Right ventricle myocardium superior (tissue), 1 donor: ENCODE data around the gene CYB5R2. TPM values are rescaled to one million over a fixed set of nuclear protein-coding genes. Genes with fewer than 3 reads are reported as not detected.

ENCODE experiments used
- ATAC-seq: fragments of 200-7000 bp; cut with Tn5 transposase; one replicate; pipeline ENCODE4 v1.9.1; 2020; ENCODE audit warnings: mild to moderate bottlenecking; ENCODE audit not compliant: poor library complexity
- DNase-seq: peaks from one replicate; pipeline ENCODE4 v3.0.0-alpha.2; 2020
- intact Hi-C: fragments of 100-400 bp; cut with DNase I; formaldehyde crosslinking; loops from one replicate; pipeline ENCODE4 v1.11.2; 2022
- long read RNA-seq: library from polyadenylated mRNA; unstranded; transcript quantifications from one replicate; pipeline ENCODE4 v2.0.0, GENCODE V29; 2021
- total RNA-seq: library from RNA; stranded (reverse); fragmentation: NEBNext Ultra II Directional; extraction: Animal tissue kit (Norgen Biotek cat#: 25700); gene quantifications from one replicate; pipeline ENCODE4 v1.2.1, GENCODE V29; 2021
- donor health status: DM: no; HTN: yes; CAD: no; lungs with severe emphysema.

CYB5R2 gene
- total RNA-seq = 1.0 TPM
- long read RNA-seq, partial matches to known transcripts = 0 of 2 reads
- long read RNA-seq, other reads (novel, unspliced or antisense) = 2 of 2 reads

- DNase-seq (peak; percentile 82), ATAC-seq (peak; percentile 94)
- intact Hi-C loops = no loop called here
These were observed at the start of gene CYB5R2 for GRCh38 chr11:7672960-7673723. Gene CYB5R2 (minus strand): TSS chr11:7673500. CDS start chr11:7672825, 675 bp downstream.

- intact Hi-C loops = no loop called here
- DNase-seq = no peak
- ATAC-seq = no peak
These were observed 41.5 kb upstream of the CYB5R2 start for GRCh38 chr11:7714786-7715185.

- intact Hi-C loops = no loop called here
- DNase-seq (no peak), ATAC-seq (no peak)
These were observed 33.1 kb upstream of the CYB5R2 start, which contains the start of gene OVCH2 for GRCh38 chr11:7706377-7706776. Gene OVCH2 (minus strand): TSS chr11:7706477. CDS start chr11:7706394, 83 bp downstream.

GRCh38 chr11:7703740-7704139, 30.4 kb upstream of the CYB5R2 start:
- ATAC-seq (peak; percentile 88), DNase-seq (no peak)
- intact Hi-C loops = no loop called here

- ATAC-seq = no peak
- intact Hi-C loops = no loop called here
- DNase-seq = no peak
These were observed 23.1 kb upstream of the CYB5R2 start for GRCh38 chr11:7696424-7696823.

GRCh38 chr11:7694235-7694634, 20.9 kb upstream of the CYB5R2 start:
- ATAC-seq (no peak), DNase-seq (no peak)
- intact Hi-C loops = no loop called here

- no peak for DNase-seq
- ATAC-seq = no peak
- intact Hi-C loops = no loop called here
These were observed 19.1 kb upstream of the CYB5R2 start for GRCh38 chr11:7692426-7692825.

- ATAC-seq (no peak), DNase-seq (no peak)
- intact Hi-C loops = no loop called here
These were observed 18.6 kb upstream of the CYB5R2 start for GRCh38 chr11:7691759-7692350.

- intact Hi-C loops = no loop called here
- no peak for ATAC-seq
These were observed 17.3 kb upstream of the CYB5R2 start for GRCh38 chr11:7690648-7691047.

GRCh38 chr11:7689239-7689638, 15.9 kb upstream of the CYB5R2 start:
- DNase-seq (no peak), ATAC-seq (no peak)
- intact Hi-C loops = loop anchor here (10.0 kb wide), 1 partner anchor 594 kb away; no protein-coding TSS in a partner anchor

More at GRCh38 chr11:7690648-7691047, 17.3 kb upstream of the CYB5R2 start:
- DNase-seq = no peak

GRCh38 chr11:7688238-7688826, 15.0 kb upstream of the CYB5R2 start:
- DNase-seq (no peak), ATAC-seq (peak; percentile 45)
- intact Hi-C loops = loop anchor here (10.0 kb wide), 1 partner anchor 594 kb away; no protein-coding TSS in a partner anchor

GRCh38 chr11:7687386-7687785, 14.1 kb upstream of the CYB5R2 start:
- intact Hi-C loops = loop anchor here (10.0 kb wide), 1 partner anchor 593 kb away; no protein-coding TSS in a partner anchor
- no peak for ATAC-seq
- DNase-seq = no peak

- intact Hi-C loops = loop anchor here (10.0 kb wide), 1 partner anchor 592 kb away; no protein-coding TSS in a partner anchor
- DNase-seq (no peak), ATAC-seq (no peak)
These were observed 13.5 kb upstream of the CYB5R2 start for GRCh38 chr11:7686761-7687160.

GRCh38 chr11:7683571-7683970, 10.3 kb upstream of the CYB5R2 start:
- ATAC-seq = no peak
- DNase-seq = no peak
- intact Hi-C loops = loop anchor here (10.0 kb wide), 1 partner anchor 589 kb away; no protein-coding TSS in a partner anchor

GRCh38 chr11:7677796-7678201, 4.5 kb upstream of the CYB5R2 start:
- DNase-seq = no peak
- intact Hi-C loops = no loop called here
- ATAC-seq = no peak

GRCh38 chr11:7677071-7677470, 3.8 kb upstream of the CYB5R2 start:
- DNase-seq = no peak
- intact Hi-C loops = no loop called here
- no peak for ATAC-seq

- intact Hi-C loops = no loop called here
- no peak for ATAC-seq
- no peak for DNase-seq
These were observed 2.3 kb upstream of the CYB5R2 start for GRCh38 chr11:7675631-7676030.

GRCh38 chr11:7673724-7674434, 579 bp upstream of the CYB5R2 start:
- intact Hi-C loops = no loop called here
- ATAC-seq = peak; percentile 67
- DNase-seq = peak; percentile 53
